Progenitor cell of endocrine pancreas (in vitro differentiated cells): ENCODE data around the gene MPC1. TPM values are rescaled to one million over a fixed set of nuclear protein-coding genes. Genes with fewer than 3 reads are reported as not detected.
"Not testable (repeated sequence)": the region's sequence is repeated elsewhere in the genome, so short reads cannot be mapped to it uniquely, and the experiment has no call there.

Experiments used
- DNase-seq: peaks from one replicate; pipeline ENCODE4 v3.0.0; 2021; ENCODE audit warnings: low spot score; ENCODE audit not compliant: unreplicated experiment
- H3K27ac Mint-ChIP-seq: 2 replicates; pipeline ENCODE4 v1.8.0; 2021; ENCODE audit warnings: mild to moderate bottlenecking, moderate library complexity, mixed read lengths
- H3K27me3 Mint-ChIP-seq: 2 replicates; pipeline ENCODE4 v1.8.0; 2021; ENCODE audit warnings: mixed read lengths
- H3K36me3 Mint-ChIP-seq: 2 replicates; pipeline ENCODE4 v1.8.0; 2022; ENCODE audit warnings: mixed read lengths; ENCODE audit not compliant: insufficient read depth
- H3K4me1 Mint-ChIP-seq: 2 replicates; pipeline ENCODE4 v1.8.0; 2021; ENCODE audit warnings: low read depth, mixed read lengths
- H3K4me3 Mint-ChIP-seq: 2 replicates; pipeline ENCODE4 v1.8.0; 2021; ENCODE audit warnings: low read depth, mild to moderate bottlenecking, moderate library complexity, mixed read lengths
- H3K9me3 Mint-ChIP-seq: 2 replicates; pipeline ENCODE4 v1.8.0; 2021; ENCODE audit warnings: low read depth, mixed read lengths
- CTCF ChIP-seq: fragments of 200-600 bp; sonication (generic); IDR thresholded peaks from one replicate; pipeline ENCODE4 v1.5.0; 2021; ENCODE audit warnings: antibody characterized with exemption, mild to moderate bottlenecking; ENCODE audit not compliant: unreplicated experiment
- total RNA-seq: library from RNA; stranded (reverse); gene quantifications from 2 replicates; pipeline ENCODE4 v1.2.1, GENCODE V29; 2021

MPC1 gene
- total RNA-seq, 1 donor from 2014 or later, result 20.3 TPM

- Mint-ChIP-seq H3K27ac (no peak overlapping the region), H3K36me3 (peaks cover 1% of the 10 kb centered on the region), H3K4me1 (peaks cover 11% of the 10 kb centered on the region), H3K27me3 (no peaks in the 10 kb centered on the region), H3K9me3 (no peaks in the 10 kb centered on the region), H3K4me3 (no peak overlapping the region)
- no peak for DNase-seq
- TF ChIP-seq CTCF, result no peak
Observed at GRCh38 chr6:166406197-166406596, 23.5 kb upstream of the MPC1 start.

GRCh38 chr6:166405386-166405785 is 22.6 kb upstream of the MPC1 start:
- H3K9me3 Mint-ChIP-seq, result no peaks in the 10 kb centered on the region
- no peak overlapping the region for H3K4me3 Mint-ChIP-seq
- DNase-seq, result no peak
- no peak for TF ChIP-seq CTCF
- no peaks in the 10 kb centered on the region for H3K27me3 Mint-ChIP-seq
- no peak overlapping the region for H3K27ac Mint-ChIP-seq
- H3K36me3 Mint-ChIP-seq, result peaks cover 1% of the 10 kb centered on the region
- H3K4me1 Mint-ChIP-seq, result peaks cover 11% of the 10 kb centered on the region

DNA sequence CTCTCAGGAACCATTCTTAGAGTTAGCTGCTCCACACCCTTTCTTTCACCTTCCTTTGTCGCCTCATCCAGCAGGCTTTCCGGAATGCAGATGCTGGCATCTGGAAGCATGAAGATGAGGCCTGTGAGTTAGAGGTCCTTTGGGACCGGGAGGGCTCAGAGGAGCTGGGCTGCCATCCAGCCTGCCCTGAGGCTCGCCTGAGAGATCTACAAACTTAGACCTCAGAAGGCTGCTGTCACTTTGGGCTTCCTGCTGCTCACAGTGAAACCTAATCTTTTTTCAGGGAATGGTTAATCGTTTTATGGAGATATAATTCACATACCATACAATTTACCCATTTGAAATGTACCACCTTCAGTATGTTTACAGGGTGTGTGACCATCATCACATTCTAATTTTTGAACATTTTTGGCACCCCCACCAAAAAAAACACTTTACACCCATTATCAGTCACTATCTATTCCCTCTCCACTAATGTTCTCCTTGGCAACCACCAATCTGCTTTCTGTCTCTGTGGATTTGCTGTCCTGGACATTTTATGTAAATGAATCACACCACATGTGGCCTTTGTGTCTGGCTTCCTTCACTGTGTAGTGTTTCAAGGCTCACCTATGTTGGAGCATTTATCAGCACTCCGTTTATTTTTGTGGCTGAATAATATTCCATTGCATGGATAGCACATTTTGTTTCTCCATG is 20.0 kb upstream of the MPC1 start:
- Mint-ChIP-seq H3K27ac (no peak overlapping the region), H3K36me3 (no peaks in the 10 kb centered on the region), H3K4me1 (peaks cover 1% of the 10 kb centered on the region), H3K4me3 (no peak overlapping the region), H3K9me3 (no peaks in the 10 kb centered on the region), H3K27me3 (peaks cover 4% of the 10 kb centered on the region)
- no peak for DNase-seq
- TF ChIP-seq CTCF, result no peak

DNA sequence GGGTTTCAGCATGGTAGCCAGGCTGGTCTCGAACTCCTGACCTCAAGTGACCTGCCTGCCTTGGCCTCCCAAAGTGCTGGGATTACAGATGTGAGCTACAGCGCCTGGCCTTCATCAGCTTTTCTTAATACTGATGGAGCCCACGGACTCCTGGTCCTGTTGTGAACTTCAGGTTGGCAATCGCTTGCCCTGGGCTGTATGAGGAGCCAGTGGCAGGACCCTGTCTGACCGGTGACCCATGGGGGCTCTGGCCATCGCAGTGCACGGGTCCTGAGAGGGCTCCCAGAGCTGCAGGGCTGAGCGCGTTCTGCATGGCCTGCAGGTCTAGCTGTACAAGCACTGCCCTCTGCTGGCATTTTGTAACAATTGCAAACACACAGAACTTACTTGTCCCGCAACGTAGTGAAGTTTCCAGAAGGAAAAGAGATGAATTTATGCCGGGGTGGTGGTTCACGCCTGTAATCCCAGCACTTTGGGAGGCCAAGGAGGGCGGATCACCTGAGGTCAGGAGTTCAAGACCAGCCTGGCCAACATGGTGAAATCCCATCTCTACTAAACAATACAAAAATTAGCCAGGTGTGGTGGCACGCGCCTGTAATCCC is 18.0 kb upstream of the MPC1 start:
- H3K4me1 Mint-ChIP-seq, H3K36me3 Mint-ChIP-seq, H3K9me3 Mint-ChIP-seq, H3K4me3 Mint-ChIP-seq, H3K27me3 Mint-ChIP-seq, H3K27ac Mint-ChIP-seq: not testable (repeated sequence)
- peak; percentile 39 for DNase-seq
- TF ChIP-seq CTCF, result peak; percentile 79

DNA sequence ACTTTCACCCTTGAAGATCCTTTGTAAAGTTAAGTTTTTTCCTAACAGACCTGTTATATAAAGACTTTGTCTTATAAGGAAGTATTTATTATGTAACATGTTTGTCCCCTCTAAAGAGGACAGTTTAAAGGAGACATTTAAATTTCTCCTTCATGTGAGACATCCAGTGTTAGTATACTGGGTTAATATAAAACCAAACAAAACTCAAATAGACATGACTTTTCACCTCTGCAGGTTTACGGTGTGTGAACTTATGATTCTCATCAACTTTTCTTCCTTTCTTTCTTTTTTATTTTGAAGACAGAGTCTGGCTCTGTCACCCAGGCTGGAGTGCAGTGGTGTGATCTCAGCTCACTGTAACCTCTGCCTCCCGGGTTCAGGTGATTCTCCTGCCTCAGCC is 17.4 kb upstream of the MPC1 start:
- Mint-ChIP-seq H3K9me3 (no peaks in the 10 kb centered on the region), H3K27ac (no peak overlapping the region), H3K4me1 (peaks cover 2% of the 10 kb centered on the region), H3K36me3 (no peaks in the 10 kb centered on the region), H3K4me3 (no peak overlapping the region), H3K27me3 (peaks cover 4% of the 10 kb centered on the region)
- TF ChIP-seq CTCF, result no peak
- DNase-seq, result no peak
